Endometrial microvascular endothelial cells (primary cell): ENCODE results near the gene AMY2A. TPM values are rescaled to one million over a fixed set of nuclear protein-coding genes. Genes with fewer than 3 reads are reported as not detected.

Experiments used
- total RNA-seq: library from RNA; depleted of rRNA; stranded (reverse); fragments of >200 nt; gene quantifications from one replicate; pipeline ENCODE4 v1.2.3, GENCODE V29; 2015; ENCODE audit errors: inconsistent ontology term

AMY2A gene
- total RNA-seq, 1 donor from 2014 or later: not detected

Other genes starting within 250 kb of the AMY2A start
- 6.7 TPM for gene RNPC3, start 91.7 kb upstream of the AMY2A start, total RNA-seq
- gene AMY2B, start 45.8 kb upstream of the AMY2A start, total RNA-seq: not detected
- gene AMY1A, start 38.3 kb downstream of the AMY2A start, total RNA-seq: not detected
- gene AMY1B, start 78.8 kb downstream of the AMY2A start, total RNA-seq: not detected
- not detected for gene AMY1C, start 132.5 kb downstream of the AMY2A start, total RNA-seq